ENCODE measurements around the gene SNCAIP. TPM values are rescaled to one million over a fixed set of nuclear protein-coding genes. Genes with fewer than 3 reads are reported as not detected.

The SNCAIP gene
- total and polyA plus RNA-seq, 9 of the 15 experiments (the other 6 are each of a cell fraction or from before 2014, with no cell fraction given), result 0.04 TPM; not detected in 8

DNA sequence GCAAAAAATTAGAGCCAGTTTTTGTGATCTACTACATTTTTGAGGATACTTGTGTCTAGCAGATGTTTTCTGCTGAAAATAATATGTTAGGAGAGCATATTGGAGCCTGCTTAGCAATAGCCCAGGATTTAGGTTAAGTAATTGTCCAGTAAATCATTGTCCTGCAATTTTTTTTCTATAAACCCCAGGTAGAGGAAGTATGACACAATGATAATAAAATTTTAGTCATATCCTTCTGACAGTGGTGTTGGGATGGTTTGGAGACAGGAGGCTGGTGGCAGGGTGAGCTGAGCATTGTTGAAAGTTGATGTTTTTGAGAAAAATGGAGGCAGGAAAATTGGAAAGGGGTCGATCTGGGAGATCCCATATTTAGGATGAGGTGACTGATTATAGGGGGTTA is 3.5 kb downstream of the SNCAIP start:
- ChIA-PET POLR2A (interaction anchor here (0.9 kb wide), 1 partner anchor 10 kb away, joined by 3 read pairs; no protein-coding TSS in a partner anchor), CTCF (ENCODE audit: low intra/inter-chr PET ratio) (no interaction called here)
- WGBS (ENCODE audit: insufficient coverage, low coverage, missing lambda C conversion rate), result 0% methylated on average over 1 of the region's 1 CpG
- H3K79me2 ChIP-seq (ENCODE audit: control insufficient read depth, insufficient read depth, low read length), result no peaks in the 10 kb centered on the region
- DNase-seq (ENCODE audit: extremely low read depth in 1 of 4, low spot score in 3 of 4) (no peak), FAIRE-seq (no peak), ATAC-seq (no peak)
- H2AFZ ChIP-seq (ENCODE audit: low read depth, low read length), result no peak overlapping the region
- H3K9ac ChIP-seq (ENCODE audit: insufficient read depth in 1 of 2, low read depth in 2 of 2, low read length in 2 of 2), result no peak overlapping the region
- peaks cover 0 to 12% of the 10 kb centered on the region in 2 experiments; a peak in 2 of 5 replicates for H3K4me1 ChIP-seq (replicated peaks in 1 of 2; ENCODE audit: control insufficient read depth in 2 of 2, insufficient read depth in 2 of 2, low read length in 2 of 2)
- intact Hi-C loops (cut with micrococcal nuclease) (no loop called here), in situ Hi-C loops (cut with MboI) (no loop called here)
- H3K27ac ChIP-seq (ENCODE audit: extremely low read depth, low read depth, low read length), result no peak overlapping the region
- H3K9me3 ChIP-seq (replicated peaks; ENCODE audit: control insufficient read depth, insufficient read depth, low read depth, low read length), result no peaks in the 10 kb centered on the region
- no peak overlapping the region for H3K4me2 ChIP-seq (ENCODE audit: insufficient read depth, low read length)
- H3K4me3 ChIP-seq, result no peak overlapping the region
- peaks cover 15 to 24% of the 10 kb centered on the region in 2 experiments; a peak in 4 of 5 replicates for H3K27me3 ChIP-seq (ENCODE audit: control insufficient read depth in 2 of 2, insufficient read depth in 2 of 2, low read length in 2 of 2)
- H4K20me1 ChIP-seq (replicated peaks; ENCODE audit: control insufficient read depth, insufficient read depth, low read length), result no peaks in the 10 kb centered on the region
- H3K36me3 ChIP-seq (ENCODE audit: control insufficient read depth, insufficient read depth, low read length), result no peaks in the 10 kb centered on the region
- H3K9me1 ChIP-seq (ENCODE audit: control insufficient read depth, insufficient read depth, low read length), result no peaks in the 10 kb centered on the region
- no TSS peak for BruUV-seq (replicated peaks)
- TF ChIP-seq, protein P1, sequence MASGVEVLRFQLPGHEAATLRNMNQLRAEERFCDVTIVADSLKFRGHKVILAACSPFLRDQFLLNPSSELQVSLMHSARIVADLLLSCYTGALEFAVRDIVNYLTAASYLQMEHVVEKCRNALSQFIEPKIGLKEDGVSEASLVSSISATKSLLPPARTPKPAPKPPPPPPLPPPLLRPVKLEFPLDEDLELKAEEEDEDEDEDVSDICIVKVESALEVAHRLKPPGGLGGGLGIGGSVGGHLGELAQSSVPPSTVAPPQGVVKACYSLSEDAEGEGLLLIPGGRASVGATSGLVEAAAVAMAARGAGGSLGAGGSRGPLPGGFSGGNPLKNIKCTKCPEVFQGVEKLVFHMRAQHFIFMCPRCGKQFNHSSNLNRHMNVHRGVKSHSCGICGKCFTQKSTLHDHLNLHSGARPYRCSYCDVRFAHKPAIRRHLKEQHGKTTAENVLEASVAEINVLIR (CRISPR knock-in tag; IDR thresholded peaks at IDR 0.05), result no peak
- TF ChIP-seq MTA2 (IDR thresholded peaks at IDR 0.05; ENCODE audit: low read depth) (no peak), KLF1 (tag; IDR thresholded peaks at IDR 0.05) (no peak), IRF9 (tag; IDR thresholded peaks at IDR 0.05) (no peak), ZNF121 (CRISPR knock-in tag; conservative IDR thresholded peaks at IDR 0.05) (no peak), NR0B1 (IDR thresholded peaks at IDR 0.05; ENCODE audit: partially characterized antibody) (no peak), NFIX (CRISPR knock-in tag; IDR thresholded peaks at IDR 0.05; ENCODE audit: low read depth) (no peak), ZBTB26 (CRISPR knock-in tag; IDR thresholded peaks at IDR 0.05) (no peak), NFYB (IDR thresholded peaks at IDR 0.05; ENCODE audit: extremely low read depth, insufficient read length) (no peak)
- TF ChIP-seq, protein P2, sequence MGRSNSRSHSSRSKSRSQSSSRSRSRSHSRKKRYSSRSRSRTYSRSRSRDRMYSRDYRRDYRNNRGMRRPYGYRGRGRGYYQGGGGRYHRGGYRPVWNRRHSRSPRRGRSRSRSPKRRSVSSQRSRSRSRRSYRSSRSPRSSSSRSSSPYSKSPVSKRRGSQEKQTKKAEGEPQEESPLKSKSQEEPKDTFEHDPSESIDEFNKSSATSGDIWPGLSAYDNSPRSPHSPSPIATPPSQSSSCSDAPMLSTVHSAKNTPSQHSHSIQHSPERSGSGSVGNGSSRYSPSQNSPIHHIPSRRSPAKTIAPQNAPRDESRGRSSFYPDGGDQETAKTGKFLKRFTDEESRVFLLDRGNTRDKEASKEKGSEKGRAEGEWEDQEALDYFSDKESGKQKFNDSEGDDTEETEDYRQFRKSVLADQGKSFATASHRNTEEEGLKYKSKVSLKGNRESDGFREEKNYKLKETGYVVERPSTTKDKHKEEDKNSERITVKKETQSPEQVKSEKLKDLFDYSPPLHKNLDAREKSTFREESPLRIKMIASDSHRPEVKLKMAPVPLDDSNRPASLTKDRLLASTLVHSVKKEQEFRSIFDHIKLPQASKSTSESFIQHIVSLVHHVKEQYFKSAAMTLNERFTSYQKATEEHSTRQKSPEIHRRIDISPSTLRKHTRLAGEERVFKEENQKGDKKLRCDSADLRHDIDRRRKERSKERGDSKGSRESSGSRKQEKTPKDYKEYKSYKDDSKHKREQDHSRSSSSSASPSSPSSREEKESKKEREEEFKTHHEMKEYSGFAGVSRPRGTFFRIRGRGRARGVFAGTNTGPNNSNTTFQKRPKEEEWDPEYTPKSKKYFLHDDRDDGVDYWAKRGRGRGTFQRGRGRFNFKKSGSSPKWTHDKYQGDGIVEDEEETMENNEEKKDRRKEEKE (IDR thresholded peaks at IDR 0.05; ENCODE audit: borderline replicate concordance in 1 of 2, control insufficient read depth in 1 of 2, low read depth in 2 of 2, low read length in 1 of 2), result no peak
- TF ChIP-seq, protein P3, sequence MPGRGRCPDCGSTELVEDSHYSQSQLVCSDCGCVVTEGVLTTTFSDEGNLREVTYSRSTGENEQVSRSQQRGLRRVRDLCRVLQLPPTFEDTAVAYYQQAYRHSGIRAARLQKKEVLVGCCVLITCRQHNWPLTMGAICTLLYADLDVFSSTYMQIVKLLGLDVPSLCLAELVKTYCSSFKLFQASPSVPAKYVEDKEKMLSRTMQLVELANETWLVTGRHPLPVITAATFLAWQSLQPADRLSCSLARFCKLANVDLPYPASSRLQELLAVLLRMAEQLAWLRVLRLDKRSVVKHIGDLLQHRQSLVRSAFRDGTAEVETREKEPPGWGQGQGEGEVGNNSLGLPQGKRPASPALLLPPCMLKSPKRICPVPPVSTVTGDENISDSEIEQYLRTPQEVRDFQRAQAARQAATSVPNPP (IDR thresholded peaks at IDR 0.05; ENCODE audit: borderline replicate concordance, insufficient read depth, insufficient read length), result no peak
